Stimulated activated CD4-positive, alpha-beta T cell treated with anti-CD3 and anti-CD28 coated beads, Interleukin-4, amount 100 ng/mL, for 24 hours (primary cell): ENCODE results near the gene SETDB2.

Experiments used
- DNase-seq: peaks from one replicate; pipeline ENCODE4 v3.0.0-alpha.2; 2020

Gene SETDB2

GRCh38 chr13:49443704-49444523, at the start of gene SETDB2, which contains the start of gene CAB39L:
Gene SETDB2 (plus strand): TSS chr13:49444274. CDS start chr13:49451894, 7,620 bp downstream.
Gene CAB39L (minus strand): TSS chr13:49444064. CDS start chr13:49382910, 61,154 bp downstream.
- DNase-seq = peak; percentile 99

GRCh38 chr13:49395451-49395865, 48.6 kb upstream of the SETDB2 start:
- no peak for DNase-seq

GRCh38 chr13:49395878-49396380, 48.1 kb upstream of the SETDB2 start:
- no peak for DNase-seq

- no peak for DNase-seq
These were observed 44.1 kb upstream of the SETDB2 start for GRCh38 chr13:49399801-49400472.

GRCh38 chr13:49400755-49401659, 43.1 kb upstream of the SETDB2 start:
- no peak for DNase-seq

GRCh38 chr13:49403996-49404702, 39.9 kb upstream of the SETDB2 start:
- DNase-seq = no peak

- DNase-seq = no peak
These were observed 39.4 kb upstream of the SETDB2 start for GRCh38 chr13:49404703-49405020.

GRCh38 chr13:49407068-49407467, 37.0 kb upstream of the SETDB2 start:
- DNase-seq = no peak

GRCh38 chr13:49407936-49408335, 36.1 kb upstream of the SETDB2 start:
- no peak for DNase-seq

GRCh38 chr13:49409008-49409407, 35.1 kb upstream of the SETDB2 start:
- DNase-seq = no peak

- no peak for DNase-seq
These were observed 34.1 kb upstream of the SETDB2 start for GRCh38 chr13:49410006-49410405.

- no peak for DNase-seq
These were observed 33.6 kb upstream of the SETDB2 start for GRCh38 chr13:49410477-49410876.

GRCh38 chr13:49411353-49411752, 32.7 kb upstream of the SETDB2 start:
- DNase-seq = no peak

- DNase-seq = no peak
These were observed 31.3 kb upstream of the SETDB2 start for GRCh38 chr13:49412749-49413148.

GRCh38 chr13:49417161-49417560, 26.9 kb upstream of the SETDB2 start:
- DNase-seq = no peak

- no peak for DNase-seq
These were observed 25.9 kb upstream of the SETDB2 start for GRCh38 chr13:49418206-49418605.

- no peak for DNase-seq
These were observed 24.8 kb upstream of the SETDB2 start for GRCh38 chr13:49419276-49419675.

GRCh38 chr13:49421391-49421790, 22.7 kb upstream of the SETDB2 start:
- peak; percentile 7 for DNase-seq

- DNase-seq = no peak
These were observed 20.0 kb upstream of the SETDB2 start for GRCh38 chr13:49424011-49424560.

- DNase-seq = no peak
These were observed 15.9 kb upstream of the SETDB2 start for GRCh38 chr13:49428041-49428763.

- no peak for DNase-seq
These were observed 15.0 kb upstream of the SETDB2 start for GRCh38 chr13:49429121-49429520.
